ENCODE results near the gene RTF1.

RTF1 gene

GRCh38 chr15:41512512-41512939, 95.6 kb downstream of the RTF1 start:
- Mint-ChIP-seq H3K27ac (no peak overlapping the region), H3K27me3 (ENCODE audit: low read depth) (peaks cover 37% of the 10 kb centered on the region), H3K36me3 (ENCODE audit: low read depth) (peaks cover 6% of the 10 kb centered on the region), H3K4me3 (peak overlapping the region; percentile 79), H3K4me1 (ENCODE audit: low read depth) (peaks cover 27% of the 10 kb centered on the region), H3K9me3 (no peaks in the 10 kb centered on the region)
- DNase-seq (ENCODE audit: low spot score) = no peak

GRCh38 chr15:41512940-41513505, 96.1 kb downstream of the RTF1 start:
- Mint-ChIP-seq H3K27me3 (ENCODE audit: low read depth) (peaks cover 35% of the 10 kb centered on the region), H3K4me1 (ENCODE audit: low read depth) (peaks cover 27% of the 10 kb centered on the region), H3K9me3 (no peaks in the 10 kb centered on the region), H3K36me3 (ENCODE audit: low read depth) (peaks cover 8% of the 10 kb centered on the region), H3K4me3 (peak overlapping the region; percentile 79), H3K27ac (no peak overlapping the region)
- no peak for DNase-seq (ENCODE audit: low spot score)

GRCh38 chr15:41513506-41514227, 96.8 kb downstream of the RTF1 start, which contains the start of gene LTK:
Gene LTK, minus strand, starts transcription at chr15:41513827. Its CDS starts 118 bp downstream, at chr15:41513709.
- Mint-ChIP-seq H3K27ac (no peak within 1 kb of the TSS), H3K4me3 (peak within 1 kb of the TSS; percentile 79), H3K9me3 (no peaks in the 10 kb centered on the region), H3K4me1 (ENCODE audit: low read depth) (peaks cover 27% of the 10 kb centered on the region), H3K36me3 (ENCODE audit: low read depth) (peaks cover 8% of the 10 kb centered on the region), H3K27me3 (ENCODE audit: low read depth) (peaks cover 35% of the 10 kb centered on the region)
- DNase-seq (ENCODE audit: low spot score) = no peak

- DNase-seq (ENCODE audit: low spot score) = no peak
- H3K27me3 Mint-ChIP-seq (ENCODE audit: low read depth) = peaks cover 7% of the 10 kb centered on the region
- H3K4me3 Mint-ChIP-seq = no peak overlapping the region
- peak overlapping the region; percentile 1 for H3K27ac Mint-ChIP-seq
- H3K9me3 Mint-ChIP-seq = no peaks in the 10 kb centered on the region
- peaks cover 20% of the 10 kb centered on the region for H3K4me1 Mint-ChIP-seq (ENCODE audit: low read depth)
- H3K36me3 Mint-ChIP-seq (ENCODE audit: low read depth) = peaks cover 13% of the 10 kb centered on the region
These were observed 101.1 kb downstream of the RTF1 start for GRCh38 chr15:41517895-41518449.

GRCh38 chr15:41520636-41521035, 103.7 kb downstream of the RTF1 start:
- Mint-ChIP-seq H3K9me3 (no peaks in the 10 kb centered on the region), H3K36me3 (ENCODE audit: low read depth) (peaks cover 16% of the 10 kb centered on the region), H3K4me1 (ENCODE audit: low read depth) (peaks cover 2% of the 10 kb centered on the region), H3K4me3 (no peak overlapping the region), H3K27ac (no peak overlapping the region), H3K27me3 (ENCODE audit: low read depth) (no peaks in the 10 kb centered on the region)
- DNase-seq (ENCODE audit: low spot score) = no peak

- DNase-seq (ENCODE audit: low spot score) = no peak
- Mint-ChIP-seq H3K4me1 (ENCODE audit: low read depth) (peaks cover 2% of the 10 kb centered on the region), H3K9me3 (no peaks in the 10 kb centered on the region), H3K27me3 (ENCODE audit: low read depth) (no peaks in the 10 kb centered on the region), H3K4me3 (no peak overlapping the region), H3K27ac (no peak overlapping the region), H3K36me3 (ENCODE audit: low read depth) (peaks cover 20% of the 10 kb centered on the region)
These were observed 104.7 kb downstream of the RTF1 start for GRCh38 chr15:41521614-41522013.

- DNase-seq (ENCODE audit: low spot score) = no peak
- Mint-ChIP-seq H3K27me3 (ENCODE audit: low read depth) (no peaks in the 10 kb centered on the region), H3K4me1 (ENCODE audit: low read depth) (peaks cover 2% of the 10 kb centered on the region), H3K27ac (no peak overlapping the region), H3K4me3 (no peak overlapping the region), H3K9me3 (no peaks in the 10 kb centered on the region), H3K36me3 (ENCODE audit: low read depth) (peaks cover 19% of the 10 kb centered on the region)
These were observed 106.2 kb downstream of the RTF1 start for GRCh38 chr15:41523097-41523496.

- Mint-ChIP-seq H3K4me1 (ENCODE audit: low read depth) (no peaks in the 10 kb centered on the region), H3K4me3 (no peak overlapping the region), H3K27ac (no peak overlapping the region), H3K27me3 (ENCODE audit: low read depth) (no peaks in the 10 kb centered on the region), H3K9me3 (no peaks in the 10 kb centered on the region), H3K36me3 (ENCODE audit: low read depth) (peaks cover 34% of the 10 kb centered on the region)
- no peak for DNase-seq (ENCODE audit: low spot score)
These were observed 113.6 kb downstream of the RTF1 start for GRCh38 chr15:41530363-41530956.

Measured in T-helper 2 cell treated with Interferon-gamma antibody and Interleukin-4, amounts not matched to agents 5 μg/mL and 100 μg/mL, for 36 hours (primary cell).